Erythroblast (primary cell): ENCODE measurements around the gene TSC2.

ENCODE experiments used
- GATA1 ChIP-seq: IDR thresholded peaks from 2 replicates; pipeline ENCODE4 v1.6.1; 2011; ENCODE audit warnings: low read depth, mild to moderate bottlenecking, control low read depth, low read length, moderate library complexity
- POLR2A ChIP-seq: IDR thresholded peaks from 2 replicates; pipeline ENCODE4 v1.6.1; 2011; ENCODE audit warnings: mild to moderate bottlenecking, low read length

DNA sequence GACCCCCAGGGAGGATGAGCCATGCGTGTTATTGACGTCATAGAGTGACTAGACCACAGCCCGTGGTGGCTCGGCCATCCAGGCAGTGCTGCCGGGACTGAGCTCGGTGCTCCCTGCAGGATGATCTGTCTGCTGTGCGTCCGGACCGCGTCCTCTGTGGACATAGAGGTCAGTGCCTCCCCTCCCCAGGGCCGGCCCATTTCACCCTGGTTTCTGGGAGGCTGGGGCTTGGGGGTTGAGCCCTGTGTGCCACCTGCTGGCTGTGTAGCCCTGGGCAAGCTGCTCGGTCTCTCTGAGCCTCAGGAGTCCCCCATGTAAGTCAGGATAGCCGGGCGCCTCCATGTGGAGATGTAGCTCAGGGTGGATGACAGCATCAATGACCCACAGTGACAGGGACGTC is 8.3 kb downstream of the TSC2 start:
- TF ChIP-seq POLR2A (no peak), GATA1 (no peak)
